GM21723 (cell line): ENCODE results near the gene LIN9.
"Not testable (repeated sequence)": the region's sequence is repeated elsewhere in the genome, so short reads cannot be mapped to it uniquely, and the experiment has no call there.

ENCODE experiments used
- ATAC-seq: cut with Tn5 transposase; IDR thresholded peaks from one replicate; pipeline ENCODE4 v1.9.1; 2021; ENCODE audit warnings: mild to moderate bottlenecking, moderate library complexity; ENCODE audit not compliant: unreplicated experiment

LIN9 gene

DNA sequence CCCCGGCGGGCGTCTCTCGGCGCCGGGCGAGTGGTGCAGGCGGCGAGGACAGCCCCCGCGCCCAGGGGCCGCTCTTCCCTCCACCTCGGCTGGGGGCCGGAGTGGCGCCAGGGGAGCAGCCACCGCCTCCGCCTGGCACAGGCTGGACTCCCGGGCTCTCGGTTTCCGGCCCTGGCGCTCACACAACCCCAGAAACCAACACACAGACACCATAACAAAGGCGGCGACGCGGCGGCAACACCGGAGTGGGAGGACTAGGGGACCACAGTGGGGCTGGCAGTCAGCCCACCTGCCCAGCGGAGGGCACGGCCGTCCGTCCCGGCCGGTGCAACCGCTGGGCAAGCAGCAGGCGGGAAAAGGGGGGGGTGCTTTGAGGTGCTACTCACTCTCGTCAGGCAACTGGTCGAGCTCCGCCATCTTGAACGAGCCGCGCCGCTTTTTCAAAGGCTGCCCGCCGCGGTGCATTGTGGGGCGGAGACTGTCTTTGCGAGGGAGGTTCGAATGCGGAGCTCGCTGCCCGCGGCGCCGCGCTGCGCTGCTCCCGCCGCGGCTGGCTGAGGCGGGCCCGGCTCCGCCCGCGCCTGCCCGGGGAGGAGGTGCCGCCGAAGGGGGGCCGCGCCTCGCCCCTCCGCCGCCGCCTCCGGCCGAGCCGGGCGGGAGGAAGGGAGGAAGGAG lies at the start of gene LIN9:
TSS of gene LIN9 (minus strand) at position 442 of the 675 bp plus-strand sequence. CDS start at position 417, 25 bp downstream.
- ATAC-seq: peak; percentile 80

- ATAC-seq: no peak
These were observed 48.5 kb upstream of the LIN9 start for GRCh38 chr1:226357416-226357815.

DNA sequence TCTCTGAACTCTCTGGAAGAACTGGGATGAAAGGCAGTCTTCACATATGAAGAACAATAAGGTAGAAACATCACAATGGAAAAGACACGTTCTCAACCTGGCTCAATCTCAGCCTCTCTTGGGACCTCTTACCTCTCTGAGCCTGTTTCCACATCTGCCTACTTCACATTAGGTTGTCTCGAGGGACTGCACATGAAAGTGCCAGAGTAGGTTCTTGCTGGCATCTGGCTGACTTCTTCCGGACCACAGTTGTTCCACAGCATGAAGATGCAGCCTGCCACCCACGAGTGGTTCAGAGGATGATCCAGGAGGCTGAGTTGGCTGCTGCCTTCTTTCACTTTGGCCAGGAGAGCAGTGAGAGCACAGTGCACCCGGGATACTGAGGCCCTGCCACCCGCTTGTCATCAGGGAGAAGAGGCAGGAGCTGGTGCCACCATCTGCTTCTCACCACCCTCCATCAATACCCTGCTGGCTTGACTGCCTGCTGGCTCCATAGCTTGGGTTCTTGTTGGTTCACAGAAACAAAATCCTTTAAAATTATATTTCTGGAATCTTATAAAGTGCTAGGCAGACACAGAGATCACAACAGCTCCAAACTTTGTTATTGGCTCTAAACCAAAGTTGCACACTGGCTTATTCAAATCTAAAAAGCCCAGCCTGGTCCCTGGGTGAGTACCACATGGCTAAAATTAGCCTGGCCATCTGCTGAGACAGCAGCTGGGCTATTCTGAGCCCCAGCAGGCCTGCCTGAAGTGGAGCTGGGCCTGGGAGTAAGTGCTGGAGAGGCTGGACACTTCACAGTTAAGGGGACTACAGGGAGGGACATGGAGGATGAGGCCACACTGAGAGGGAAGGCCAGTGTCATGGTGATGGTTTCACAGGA lies 46.9 kb upstream of the LIN9 start:
- ATAC-seq: peak; percentile 57

GRCh38 chr1:226355016-226355415 lies 46.1 kb upstream of the LIN9 start:
- no peak for ATAC-seq

- ATAC-seq: no peak
These were observed 44.9 kb upstream of the LIN9 start for GRCh38 chr1:226353698-226354525.

GRCh38 chr1:226351709-226352108 lies 42.7 kb upstream of the LIN9 start:
- ATAC-seq: no peak

DNA sequence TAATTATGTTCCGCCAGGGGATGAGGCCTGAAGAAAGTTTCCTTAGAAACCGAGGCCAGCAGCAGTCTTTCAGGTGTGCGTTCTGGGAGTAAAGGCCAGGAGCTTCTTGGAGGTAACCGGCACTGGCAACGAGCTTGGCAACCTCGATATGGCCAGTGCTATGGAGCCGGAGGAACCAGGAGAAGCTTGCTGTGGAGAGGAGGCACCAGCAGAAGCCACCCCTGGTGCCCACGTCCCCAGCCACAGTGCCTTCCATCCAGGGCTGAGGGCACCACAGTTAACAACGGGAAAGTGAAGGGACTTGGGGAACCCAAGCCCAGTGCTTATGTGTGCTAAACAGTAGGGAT lies 41.5 kb upstream of the LIN9 start:
- no peak for ATAC-seq

DNA sequence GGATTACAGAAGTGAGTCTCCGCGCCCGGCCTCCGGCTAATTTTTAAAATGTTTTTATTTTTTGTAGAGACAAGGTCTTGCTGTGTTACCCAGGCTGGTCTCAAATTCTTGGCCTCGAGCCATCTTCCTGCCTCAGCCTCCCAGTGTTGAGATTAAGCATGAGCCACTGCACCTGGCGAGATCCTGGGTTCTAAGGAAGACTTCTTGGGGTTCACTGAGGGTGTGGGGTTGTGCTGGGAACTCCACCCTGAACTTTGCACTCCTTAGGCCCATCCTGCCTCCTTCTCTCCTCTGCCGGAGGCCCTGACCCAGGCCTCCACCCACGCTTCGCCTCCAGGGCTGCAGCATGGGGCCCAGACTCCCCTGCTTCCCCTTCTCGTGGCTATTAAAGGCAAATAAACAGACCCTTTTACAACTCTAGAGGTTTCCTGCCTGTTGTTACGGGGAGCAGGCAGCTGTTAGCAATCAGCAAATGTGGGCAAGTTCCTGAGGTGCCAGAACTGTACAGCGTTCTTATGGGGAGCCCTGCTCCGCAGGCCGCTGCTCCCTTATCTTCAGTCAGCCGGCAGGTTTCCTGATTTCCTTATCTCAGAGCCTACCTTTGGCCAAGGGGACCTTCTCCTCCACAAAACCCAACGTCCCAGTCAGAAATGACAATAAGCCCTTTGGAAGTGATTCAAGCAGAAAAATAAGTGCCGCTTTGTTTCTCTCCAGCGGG lies 41.0 kb upstream of the LIN9 start:
- ATAC-seq: no peak

DNA sequence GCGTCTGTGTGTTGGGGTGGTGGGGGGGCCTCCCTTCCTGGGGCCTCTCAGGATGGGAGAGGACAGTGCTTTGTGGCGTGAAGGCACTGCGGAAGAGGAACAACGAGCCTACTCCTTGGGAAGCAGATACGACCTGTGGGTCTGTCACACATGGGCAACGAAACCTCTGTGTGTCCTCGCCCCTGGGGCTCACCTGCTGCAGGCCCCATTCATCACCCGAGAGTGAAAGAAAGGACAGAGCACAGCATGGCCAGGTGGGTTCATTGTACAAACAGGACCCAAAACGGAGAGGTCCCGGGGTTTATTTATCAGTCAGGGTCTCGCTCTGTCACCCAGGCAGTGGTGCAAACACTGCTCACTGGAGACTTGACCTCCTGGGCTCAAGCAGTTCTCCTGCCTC lies 40.1 kb upstream of the LIN9 start:
- no peak for ATAC-seq

DNA sequence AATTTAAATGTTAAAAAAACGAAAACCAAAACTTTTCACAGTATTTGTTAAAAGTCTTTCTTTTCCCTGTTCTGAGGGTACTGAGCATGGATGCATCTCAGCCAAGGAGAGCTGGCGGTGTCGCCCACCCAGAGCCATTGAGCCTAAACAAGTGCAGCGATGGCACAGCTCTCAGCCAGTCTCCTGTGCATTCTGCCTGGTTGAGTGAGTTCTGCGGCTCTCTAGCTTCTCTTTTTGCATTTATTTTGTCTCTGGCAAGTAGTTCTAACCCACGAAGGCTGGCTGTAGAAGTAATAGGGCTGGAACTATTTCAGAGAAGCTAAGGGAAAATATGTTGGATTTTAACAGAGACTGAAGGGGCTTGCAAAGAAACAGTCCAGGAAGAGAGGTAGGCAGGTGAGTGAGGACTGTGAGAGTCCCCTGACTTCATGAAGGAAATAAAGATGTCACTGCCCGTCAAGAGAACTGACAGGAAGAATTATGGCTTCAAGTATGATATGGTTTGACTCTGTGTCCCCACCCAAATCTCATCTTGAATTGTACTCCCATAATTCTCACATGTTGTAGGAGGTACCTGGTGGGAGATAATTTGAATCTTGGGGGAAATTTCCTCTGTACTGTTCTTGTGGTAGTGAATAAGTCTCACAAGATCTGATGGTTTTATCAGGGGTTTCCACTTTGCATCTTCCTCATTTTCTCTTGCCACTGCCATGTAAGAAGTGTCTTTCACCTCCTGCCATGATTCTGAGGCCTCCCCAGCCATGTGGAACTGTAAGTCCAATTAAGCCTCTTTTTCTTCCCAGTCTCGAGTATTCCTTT lies 35.7 kb upstream of the LIN9 start:
- no peak for ATAC-seq

GRCh38 chr1:226342656-226343055 lies 33.7 kb upstream of the LIN9 start:
- no peak for ATAC-seq

- not testable (repeated sequence) for ATAC-seq
These were observed 31.1 kb upstream of the LIN9 start for GRCh38 chr1:226340111-226340510.

GRCh38 chr1:226337276-226337875 lies 28.4 kb upstream of the LIN9 start:
- no peak for ATAC-seq

GRCh38 chr1:226335661-226336060 lies 26.7 kb upstream of the LIN9 start:
- ATAC-seq: no peak

DNA sequence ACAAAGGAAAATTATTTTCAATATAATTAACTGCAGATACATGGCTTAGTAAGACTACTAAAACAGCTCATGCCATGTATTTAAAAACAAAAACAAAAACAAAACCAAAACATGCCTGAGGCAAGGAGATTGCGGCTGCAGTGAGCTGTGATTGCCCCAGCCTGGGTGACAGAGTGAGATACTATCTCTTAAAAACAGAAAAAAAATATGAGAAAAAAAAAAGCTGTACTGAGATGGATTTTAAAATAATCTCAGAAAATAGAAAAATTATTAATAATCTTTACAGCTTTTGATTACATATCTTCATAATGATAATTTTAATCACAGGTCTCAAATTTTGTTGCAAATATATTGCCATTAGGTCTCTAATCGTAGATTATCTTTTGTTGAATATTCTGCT lies 24.0 kb upstream of the LIN9 start:
- no peak for ATAC-seq

GRCh38 chr1:226329237-226329636 lies 20.3 kb upstream of the LIN9 start:
- ATAC-seq: no peak

DNA sequence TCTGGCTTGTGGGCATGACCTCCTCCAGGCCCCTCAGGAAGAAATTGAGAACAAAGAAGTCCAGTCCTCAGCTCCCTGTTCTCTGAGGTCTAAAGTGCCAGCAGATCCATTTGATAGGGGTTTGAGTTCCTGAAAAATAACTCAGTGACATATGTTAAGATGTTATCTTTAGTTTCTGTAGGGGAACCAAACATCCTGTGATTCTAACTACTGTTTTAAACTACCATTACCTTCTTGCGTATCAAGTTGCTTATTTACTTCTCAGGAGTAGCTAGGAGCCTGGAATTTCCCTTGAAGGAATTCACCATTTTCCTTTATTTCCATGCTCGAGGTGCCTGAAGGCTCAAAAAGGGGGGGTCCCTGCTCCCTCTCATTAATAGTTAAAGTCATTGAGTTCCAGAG lies 18.8 kb upstream of the LIN9 start:
- ATAC-seq: no peak

DNA sequence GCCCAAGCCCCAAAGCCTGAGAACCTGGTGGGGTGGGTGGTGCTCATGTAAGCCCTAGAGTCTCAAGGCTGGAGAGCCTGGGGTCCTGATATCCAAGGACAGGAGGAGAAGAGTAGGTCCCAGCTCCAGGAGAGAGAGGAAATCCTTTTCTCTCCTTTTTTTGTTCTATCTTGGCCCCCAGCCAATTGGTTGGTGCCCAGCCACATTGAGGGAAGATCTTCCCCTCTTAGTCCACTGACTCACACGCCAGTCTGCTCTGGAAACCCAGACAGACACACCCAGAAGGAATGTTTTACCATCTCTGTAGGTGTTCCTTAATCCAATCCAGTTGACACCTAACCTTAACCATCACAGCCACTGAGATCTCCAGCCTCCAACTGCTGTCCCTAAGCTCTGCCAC lies 16.2 kb upstream of the LIN9 start:
- no peak for ATAC-seq

DNA sequence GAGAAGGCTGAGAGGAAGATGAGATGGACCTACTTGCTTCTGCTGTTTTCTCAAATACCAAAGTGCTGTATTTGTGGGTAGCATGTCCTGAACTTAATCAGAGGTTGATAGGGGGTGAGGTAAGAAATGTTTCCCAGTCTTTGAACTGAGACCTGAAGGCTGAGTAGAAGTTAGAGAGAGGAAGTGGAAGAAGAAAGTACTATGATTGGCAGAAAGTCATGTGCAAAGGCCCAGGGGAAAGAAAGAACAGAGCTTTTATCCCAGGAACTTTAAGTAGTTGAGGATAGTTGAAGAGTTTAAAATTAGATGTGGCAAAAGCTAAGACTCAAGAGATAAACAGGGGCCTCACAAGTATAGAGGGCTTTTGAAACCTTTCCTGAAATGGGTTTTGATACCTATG lies 15.5 kb upstream of the LIN9 start:
- ATAC-seq: no peak

GRCh38 chr1:226322986-226323385 lies 14.0 kb upstream of the LIN9 start:
- ATAC-seq: no peak
